Forelimb muscle (tissue), 1 donor: ENCODE results near the gene PROB1. TPM values are rescaled to one million over a fixed set of nuclear protein-coding genes. Genes with fewer than 3 reads are reported as not detected.
"Not testable (repeated sequence)": the region's sequence is repeated elsewhere in the genome, so short reads cannot be mapped to it uniquely, and the experiment has no call there.

Experiments
- DNase-seq: peaks from one replicate; pipeline ENCODE4 v3.0.0-alpha.2; 2013; ENCODE audit warnings: low read depth
- polyA plus RNA-seq: library from polyadenylated mRNA; unstranded; fragments of 120-200 nt; gene quantifications from one replicate; pipeline ENCODE4 v1.2.1, GENCODE V29; 2013; ENCODE audit not compliant: insufficient read length

PROB1 gene
- polyA plus RNA-seq, 1 donor, result 42.6 TPM

GRCh38 chr5:139393497-139394122, 1.3 kb downstream of the PROB1 start:
- DNase-seq, result no peak

DNA sequence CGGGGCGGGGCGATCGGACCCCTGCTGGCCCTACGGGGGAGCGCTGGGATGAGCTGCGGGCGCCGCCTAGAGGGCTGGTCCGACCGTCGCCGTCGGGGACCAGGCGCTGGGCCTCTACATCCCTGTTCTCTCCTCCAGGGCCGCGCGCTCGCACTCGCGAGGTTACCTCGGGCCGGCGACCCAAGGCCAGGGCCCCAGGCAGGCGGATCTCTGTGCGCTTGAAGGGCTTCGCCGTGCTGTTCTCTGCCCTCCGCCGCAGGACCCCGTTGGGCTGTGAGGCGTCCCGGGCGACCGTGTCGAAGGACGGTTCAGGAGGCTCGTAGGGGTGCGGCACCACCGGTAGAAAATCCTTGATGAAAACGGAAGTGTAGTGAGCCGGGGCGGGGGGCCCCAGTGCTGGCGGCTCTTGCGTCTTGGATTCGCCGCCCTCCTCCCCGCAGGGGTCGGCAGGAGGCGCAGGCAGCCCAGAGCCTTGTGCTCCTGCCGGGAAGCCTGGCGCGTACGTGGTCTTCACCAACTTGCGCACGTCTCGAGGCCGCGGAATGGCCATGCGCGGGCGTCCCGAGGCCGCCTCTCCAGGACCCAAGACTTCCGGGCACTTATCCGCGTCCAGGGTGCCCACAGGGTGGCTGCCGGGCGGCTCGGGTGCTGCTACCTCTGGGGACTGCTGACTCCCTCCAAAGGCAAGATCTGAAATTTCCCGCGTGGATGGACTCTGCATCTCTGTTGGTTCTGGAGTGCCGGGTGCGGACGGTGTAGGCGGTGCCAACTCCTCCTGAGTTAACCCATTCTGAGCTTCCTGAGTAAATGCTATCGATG, 2.0 kb downstream of the PROB1 start:
- no peak for DNase-seq

- DNase-seq, result no peak
Measured at GRCh38 chr5:139392324-139392677, 2.6 kb downstream of the PROB1 start.

- DNase-seq, result no peak
Measured at GRCh38 chr5:139391570-139392323, 3.2 kb downstream of the PROB1 start.

- no peak for DNase-seq
Measured at GRCh38 chr5:139390639-139391569, 4.0 kb downstream of the PROB1 start.

GRCh38 chr5:139389701-139390638, 4.9 kb downstream of the PROB1 start, which contains the start of gene MZB1:
Gene MZB1 (minus strand): TSS chr5:139389913. CDS start chr5:139389856, 57 bp downstream.
- DNase-seq, result no peak

DNA sequence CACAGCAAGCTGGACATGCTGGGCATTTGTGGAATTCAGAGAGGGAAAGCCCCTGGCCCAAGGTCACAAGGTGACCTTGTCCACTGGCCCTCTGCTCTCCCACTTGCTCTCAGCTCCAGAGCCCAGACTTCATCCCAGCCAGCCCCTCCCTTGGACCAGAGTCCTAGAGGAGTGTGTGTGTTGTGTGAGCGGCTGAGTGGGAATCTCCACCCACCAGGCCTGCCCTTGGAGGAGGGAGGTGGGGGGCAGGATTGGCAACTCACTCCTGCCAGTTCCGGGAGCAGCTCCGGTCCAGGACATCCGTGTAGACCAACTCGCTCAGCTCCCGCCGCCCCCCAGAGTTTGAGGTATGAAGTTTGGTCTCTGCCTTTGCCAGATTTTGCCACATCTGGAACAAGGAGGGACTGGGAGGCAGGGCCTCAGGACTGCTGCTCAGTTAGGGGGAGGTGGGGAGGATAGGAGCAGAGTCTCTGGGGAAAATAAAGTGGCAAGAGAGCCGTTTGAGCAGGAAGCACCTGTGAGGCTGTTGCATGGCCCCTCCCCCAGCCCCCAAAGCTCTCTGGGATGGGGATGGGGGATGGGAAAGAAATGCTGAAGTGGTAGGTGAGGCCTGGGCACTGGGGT, 6.6 kb downstream of the PROB1 start:
- DNase-seq, result no peak

- no peak for DNase-seq
Measured at GRCh38 chr5:139387611-139388197, 7.2 kb downstream of the PROB1 start.

GRCh38 chr5:139386956-139387355, 7.9 kb downstream of the PROB1 start:
- DNase-seq, result not testable (repeated sequence)

DNA sequence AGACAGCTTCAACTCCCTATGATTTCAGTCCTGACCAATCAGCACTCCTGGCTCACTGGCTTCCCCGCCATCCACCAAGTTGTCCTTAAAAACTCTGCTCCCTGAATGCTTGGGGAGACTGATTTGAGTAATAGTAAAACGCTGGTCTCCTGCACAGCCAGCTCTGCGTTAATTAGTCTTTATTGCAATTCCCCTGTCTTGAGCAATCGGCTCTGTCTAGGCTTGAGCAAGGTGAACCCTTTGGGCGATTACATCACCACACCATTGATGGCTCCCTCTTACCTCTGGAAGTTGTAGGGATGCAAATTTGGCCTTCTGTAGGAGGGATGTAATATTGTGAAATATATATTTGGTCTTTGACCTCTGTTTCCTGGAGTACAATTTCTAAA, 8.9 kb downstream of the PROB1 start:
- DNase-seq, result no peak

- DNase-seq, result no peak
Measured at GRCh38 chr5:139385061-139386049, 9.5 kb downstream of the PROB1 start.

- DNase-seq, result no peak
Measured at GRCh38 chr5:139384591-139385051, 10.3 kb downstream of the PROB1 start.

- DNase-seq, result no peak
Measured at GRCh38 chr5:139383993-139384590, 10.8 kb downstream of the PROB1 start.

GRCh38 chr5:139383275-139383992, 11.5 kb downstream of the PROB1 start, which contains the start of gene SLC23A1:
Gene SLC23A1 (minus strand): TSS chr5:139383297. CDS start chr5:139383253, 44 bp downstream.
- DNase-seq, result no peak

DNA sequence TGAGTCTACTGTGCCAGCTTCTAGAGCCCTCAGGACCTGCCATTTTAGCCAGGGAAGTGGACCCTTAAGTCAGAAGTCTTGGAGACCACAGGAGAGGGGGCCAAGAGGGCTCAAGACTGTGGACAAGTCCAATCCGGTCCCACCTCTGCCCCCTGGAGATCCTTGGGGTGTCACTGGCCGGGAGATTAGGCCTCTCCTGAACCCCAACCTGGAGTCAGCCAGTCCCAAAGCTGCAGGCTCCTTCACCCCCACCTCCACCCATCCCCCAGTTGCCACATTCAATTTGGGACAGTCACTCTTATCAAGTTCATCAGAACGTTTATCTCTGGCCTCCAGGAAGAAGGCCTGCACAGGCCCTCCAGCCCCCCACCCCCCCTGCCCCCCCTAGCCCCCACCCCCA, 12.1 kb downstream of the PROB1 start:
- no peak for DNase-seq

DNA sequence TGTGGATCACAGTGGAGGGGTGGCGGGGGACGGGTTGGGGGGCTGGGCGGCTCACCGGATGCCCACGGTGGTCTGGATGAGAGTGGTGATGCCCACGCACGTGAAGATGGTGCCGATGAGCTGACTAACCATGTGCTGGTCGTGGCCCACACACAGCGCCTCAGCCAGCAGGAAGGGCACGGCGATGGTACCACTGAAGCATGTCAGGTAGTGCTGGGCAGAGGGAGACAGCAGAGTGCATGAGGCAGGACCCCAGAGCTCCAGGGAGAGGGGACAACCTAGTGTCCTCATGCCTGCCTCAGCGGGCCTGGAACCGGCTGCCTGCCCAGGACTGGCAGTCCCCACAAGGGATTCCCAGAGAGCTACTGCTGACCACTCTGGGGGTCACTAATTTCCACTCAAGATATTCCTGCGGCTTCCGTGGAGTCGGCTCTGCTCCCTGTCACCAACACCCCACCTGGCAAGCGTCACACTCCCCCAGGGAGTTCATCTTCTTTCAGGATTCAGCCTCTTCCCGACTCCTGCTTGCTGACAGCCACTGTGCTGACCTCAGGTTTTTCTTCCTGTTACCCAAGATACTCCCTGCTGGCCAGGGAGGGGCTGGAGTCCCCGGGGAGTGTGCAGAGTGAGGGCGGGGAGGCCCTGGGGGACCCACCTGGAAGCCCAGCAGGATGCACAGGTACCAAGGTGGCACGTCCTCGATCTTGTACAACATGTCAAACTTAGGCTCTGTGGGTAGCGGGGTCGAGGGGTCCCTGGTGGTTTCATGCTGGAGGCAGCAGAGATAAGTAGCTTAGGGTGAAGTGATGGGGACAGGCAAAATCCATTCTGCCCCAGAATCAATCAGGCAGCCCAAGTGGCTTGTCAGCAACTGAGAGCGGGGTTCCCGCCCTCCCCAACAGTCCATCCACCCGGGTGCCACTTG, 12.8 kb downstream of the PROB1 start:
- no peak for DNase-seq
